NB4 (cell line): ENCODE data around the gene SEC24A.

Experiments
- DNase-seq: peaks from one replicate; pipeline ENCODE4 v3.0.0; 2010; ENCODE audit warnings: low read depth
- H3K4me3 ChIP-seq: one replicate; pipeline ENCODE4 v1.5.1; 2011; ENCODE audit warnings: mild to moderate bottlenecking, low read depth, low read length, moderate library complexity
- CTCF ChIP-seq: IDR thresholded peaks from one replicate; pipeline ENCODE4 v1.5.1; 2012; ENCODE audit warnings: low read depth, low read length
- MAX ChIP-seq: IDR thresholded peaks from 2 replicates; pipeline ENCODE4 v1.6.1; 2011; ENCODE audit warnings: low read depth, low read length
- MYC ChIP-seq: IDR thresholded peaks from 2 replicates; pipeline ENCODE4 v1.6.1; 2011; ENCODE audit warnings: low read depth, low read length
- POLR2A ChIP-seq: IDR thresholded peaks from 2 replicates; pipeline ENCODE4 v1.6.1; 2011; ENCODE audit warnings: mild to moderate bottlenecking; ENCODE audit not compliant: insufficient read length; ENCODE audit errors: extremely low read depth

SEC24A gene

GRCh38 chr5:134608555-134608954 lies 40.0 kb upstream of the SEC24A start:
- no peak overlapping the region for H3K4me3 ChIP-seq
- no peak for TF ChIP-seq MAX
- no peak for TF ChIP-seq MYC
- TF ChIP-seq CTCF = no peak
- TF ChIP-seq POLR2A = no peak
- DNase-seq = no peak

- H3K4me3 ChIP-seq = no peak overlapping the region
- TF ChIP-seq MYC (no peak), MAX (no peak), CTCF (no peak)
- DNase-seq = no peak
Observed at GRCh38 chr5:134609232-134609851, 39.2 kb upstream of the SEC24A start.

- DNase-seq = no peak
- H3K4me3 ChIP-seq = no peak overlapping the region
- no peak for TF ChIP-seq MYC
- no peak for TF ChIP-seq MAX
- no peak for TF ChIP-seq CTCF
- TF ChIP-seq POLR2A = no peak
Observed at GRCh38 chr5:134610725-134611124, 37.9 kb upstream of the SEC24A start.

- no peak for TF ChIP-seq CTCF
- no peak for TF ChIP-seq MYC
- no peak for TF ChIP-seq POLR2A
- TF ChIP-seq MAX = no peak
- no peak overlapping the region for H3K4me3 ChIP-seq
- no peak for DNase-seq
Observed at GRCh38 chr5:134611515-134611914, 37.1 kb upstream of the SEC24A start.

GRCh38 chr5:134614450-134615085 lies 34.0 kb upstream of the SEC24A start:
- TF ChIP-seq MAX = no peak
- no peak for TF ChIP-seq CTCF
- no peak for TF ChIP-seq POLR2A
- TF ChIP-seq MYC = no peak
- no peak for DNase-seq
- H3K4me3 ChIP-seq = no peak overlapping the region
